T-helper 1 cell treated with Interleukin-12 subunit alpha and Interleukin-12 subunit beta and Interleukin-4 antibody, amounts not matched to agents 30 ng/mL and 1 ng/mL, for 36 hours (primary cell): ENCODE measurements around the gene NFATC2IP. TPM values are rescaled to one million over a fixed set of nuclear protein-coding genes. Genes with fewer than 3 reads are reported as not detected.

ENCODE experiments used
- intact Hi-C: fragments of 100-400 bp; cut with micrococcal nuclease; formaldehyde crosslinking; loops from one replicate; pipeline ENCODE4 v1.15.1; 2024
- total RNA-seq: library from RNA; stranded (reverse); gene quantifications from 2 replicates; pipeline ENCODE4 v1.2.3, GENCODE V29; 2022

The NFATC2IP gene
- total RNA-seq, result 122 and 130 TPM in 2 replicates

- intact Hi-C loops, result loop anchor here (1.0 to 5.0 kb wide), 8 partner anchors 15 to 127 kb away; partner anchors contain the start of genes LAT, RABEP2, SH2B1 and SPNS1
Measured at GRCh38 chr16:28950648-28951409, at the start of gene NFATC2IP. Gene NFATC2IP, plus strand, starts transcription at chr16:28950937. Its CDS starts 75 bp downstream, at chr16:28951012.

DNA sequence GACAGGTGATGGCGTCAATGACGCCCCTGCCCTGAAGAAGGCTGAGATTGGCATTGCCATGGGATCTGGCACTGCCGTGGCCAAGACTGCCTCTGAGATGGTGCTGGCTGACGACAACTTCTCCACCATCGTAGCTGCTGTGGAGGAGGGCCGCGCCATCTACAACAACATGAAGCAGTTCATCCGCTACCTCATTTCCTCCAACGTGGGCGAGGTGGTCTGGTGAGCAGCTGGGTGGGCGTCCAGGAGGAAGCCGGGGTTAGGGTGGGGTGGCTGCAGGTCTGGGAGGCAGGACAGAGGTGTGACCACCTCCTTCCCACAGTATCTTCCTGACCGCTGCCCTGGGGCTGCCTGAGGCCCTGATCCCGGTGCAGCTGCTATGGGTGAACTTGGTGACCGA lies 48.9 kb upstream of the NFATC2IP start:
- intact Hi-C loops, result no loop called here

GRCh38 chr16:28902909-28903308 lies 47.8 kb upstream of the NFATC2IP start:
- intact Hi-C loops, result no loop called here

- intact Hi-C loops, result no loop called here
Measured at GRCh38 chr16:28903344-28904042, 47.2 kb upstream of the NFATC2IP start.

DNA sequence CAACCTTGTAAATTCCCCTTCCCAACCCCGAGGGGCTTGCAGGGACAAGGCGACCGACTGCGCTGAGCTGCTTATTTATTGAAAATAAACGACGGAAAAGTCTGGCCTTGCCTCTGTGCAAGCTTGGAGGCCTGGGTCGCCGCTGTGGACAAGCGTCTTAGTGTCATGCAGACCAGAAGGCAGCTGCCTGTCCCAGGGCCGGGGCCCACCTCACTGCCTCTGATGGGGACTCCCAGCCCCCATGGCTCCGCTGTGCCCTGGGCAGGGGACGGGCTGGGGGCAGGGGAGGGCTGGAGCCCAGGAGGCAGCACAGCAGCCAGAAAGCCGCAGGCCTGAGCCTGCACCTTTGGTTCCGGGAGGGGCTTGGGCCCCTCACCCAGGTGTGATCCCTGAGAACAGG lies 46.4 kb upstream of the NFATC2IP start:
- intact Hi-C loops, result no loop called here

DNA sequence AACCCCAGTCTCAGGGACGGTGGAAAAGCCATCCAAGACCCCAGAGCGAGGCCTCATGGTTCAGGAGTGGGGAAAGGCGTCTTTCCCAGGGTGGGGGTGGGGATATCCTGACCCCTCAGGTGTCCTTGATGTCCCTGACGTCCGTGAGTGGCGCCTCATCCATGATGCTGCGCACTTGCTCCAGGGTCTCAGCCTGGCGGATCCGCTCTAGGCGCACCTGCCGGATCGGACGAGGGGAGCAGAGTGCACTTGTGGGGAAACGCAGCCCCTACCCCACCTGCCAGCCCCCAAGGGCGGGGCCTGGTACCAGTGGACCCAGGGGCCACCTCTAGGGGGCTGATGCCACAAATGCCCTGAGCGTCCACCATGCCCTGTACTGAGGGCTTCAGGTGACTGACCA lies 45.9 kb upstream of the NFATC2IP start:
- intact Hi-C loops, result no loop called here

GRCh38 chr16:28905229-28905754 lies 45.4 kb upstream of the NFATC2IP start:
- intact Hi-C loops, result no loop called here

GRCh38 chr16:28905800-28906372 lies 44.9 kb upstream of the NFATC2IP start:
- intact Hi-C loops, result no loop called here

- intact Hi-C loops, result no loop called here
Measured at GRCh38 chr16:28910086-28911031, 40.4 kb upstream of the NFATC2IP start.

DNA sequence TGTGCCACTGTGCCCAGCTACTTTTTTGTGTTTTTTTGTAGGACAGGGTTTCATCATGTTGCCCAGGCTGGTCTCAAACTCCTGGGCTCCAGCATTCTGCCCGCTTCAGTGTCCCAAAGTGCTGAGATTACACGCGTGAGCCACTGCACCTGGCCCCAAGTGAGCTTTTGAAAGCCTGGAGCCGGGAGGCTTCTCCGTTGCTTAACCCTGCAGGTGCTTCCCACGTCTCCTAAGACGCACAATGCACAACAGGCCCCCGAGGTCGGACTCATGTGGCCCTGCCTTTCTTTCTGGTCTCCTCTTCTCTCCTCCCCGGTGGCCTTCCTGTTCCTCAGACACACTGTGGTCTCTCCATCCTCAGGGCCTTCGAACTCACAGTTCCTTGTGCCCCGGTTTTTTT lies 38.2 kb upstream of the NFATC2IP start:
- intact Hi-C loops, result no loop called here

DNA sequence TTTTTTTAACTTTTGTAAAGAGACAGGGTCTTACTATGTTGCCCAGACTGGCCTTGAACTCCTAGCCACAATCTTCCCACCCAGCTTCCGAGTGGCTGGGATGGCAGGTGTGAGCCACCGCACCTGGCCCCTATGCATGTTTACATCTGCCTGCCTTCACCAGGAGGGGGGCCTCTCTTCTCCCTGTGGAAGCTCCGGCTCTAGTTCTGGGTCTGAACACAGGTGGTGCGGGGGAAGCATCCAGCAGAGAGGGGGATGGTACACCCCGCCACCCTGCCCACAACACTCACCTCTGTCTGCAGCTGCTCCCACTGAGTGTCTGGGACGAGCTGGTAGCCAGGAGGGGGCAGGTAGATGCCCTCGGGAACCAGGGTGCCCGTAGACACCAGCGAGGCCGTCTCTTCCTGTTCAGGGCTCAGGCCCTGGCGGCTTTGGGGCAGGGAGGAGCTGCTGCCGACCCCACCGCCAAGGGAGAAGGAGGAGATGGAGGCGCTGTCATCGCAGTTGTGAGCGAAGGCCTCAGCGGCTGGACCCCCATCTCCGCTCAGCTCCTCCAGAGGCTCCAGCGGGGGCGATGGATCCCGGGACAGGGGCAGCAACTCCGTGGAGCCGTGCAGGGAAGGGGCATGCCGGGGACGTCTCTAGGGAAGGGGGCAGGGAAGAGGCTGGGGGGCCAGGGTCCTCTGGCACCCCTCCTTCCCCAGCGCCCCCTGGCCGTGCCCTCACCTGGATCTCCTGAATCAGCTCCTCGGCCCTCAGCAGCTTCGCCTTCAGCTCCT lies 36.6 kb upstream of the NFATC2IP start:
- intact Hi-C loops, result no loop called here

DNA sequence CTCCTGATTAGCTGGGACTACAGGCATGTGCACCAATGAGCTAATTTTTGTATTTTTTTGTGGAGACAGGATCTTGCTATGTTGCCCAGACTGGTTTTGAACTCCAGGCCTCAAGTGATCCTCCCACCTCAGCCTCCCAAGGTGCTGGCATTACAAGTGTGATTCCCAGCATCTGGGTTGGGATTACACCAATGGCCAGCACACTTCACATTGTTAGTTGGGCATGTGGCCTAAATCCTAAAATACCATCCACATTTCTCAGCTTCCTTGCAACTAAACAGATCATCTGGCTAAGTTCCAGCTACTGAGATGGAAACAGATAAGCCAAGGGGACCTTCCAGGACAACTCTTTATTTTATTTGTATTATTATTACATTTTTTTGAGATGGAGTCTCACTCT lies 35.6 kb upstream of the NFATC2IP start:
- intact Hi-C loops, result no loop called here

DNA sequence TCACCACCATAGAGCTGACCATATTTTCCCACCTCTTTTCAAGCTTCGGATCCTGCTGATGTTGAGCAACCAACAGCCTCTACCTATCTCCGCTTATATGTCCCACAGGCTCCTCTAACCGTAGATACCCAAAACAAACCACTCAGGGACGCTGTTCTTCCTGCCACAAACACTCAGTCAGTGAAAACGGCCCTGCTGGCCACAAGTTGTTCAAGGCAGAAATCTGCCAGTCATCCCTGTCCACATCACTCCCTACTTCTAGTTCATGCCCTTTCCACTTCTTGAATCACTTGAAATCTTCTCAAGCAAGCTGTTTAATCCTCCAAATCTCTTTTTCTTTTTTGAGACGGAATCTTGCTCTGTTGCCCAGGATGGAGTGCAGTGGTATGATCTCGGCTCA lies 33.6 kb upstream of the NFATC2IP start:
- intact Hi-C loops, result no loop called here

DNA sequence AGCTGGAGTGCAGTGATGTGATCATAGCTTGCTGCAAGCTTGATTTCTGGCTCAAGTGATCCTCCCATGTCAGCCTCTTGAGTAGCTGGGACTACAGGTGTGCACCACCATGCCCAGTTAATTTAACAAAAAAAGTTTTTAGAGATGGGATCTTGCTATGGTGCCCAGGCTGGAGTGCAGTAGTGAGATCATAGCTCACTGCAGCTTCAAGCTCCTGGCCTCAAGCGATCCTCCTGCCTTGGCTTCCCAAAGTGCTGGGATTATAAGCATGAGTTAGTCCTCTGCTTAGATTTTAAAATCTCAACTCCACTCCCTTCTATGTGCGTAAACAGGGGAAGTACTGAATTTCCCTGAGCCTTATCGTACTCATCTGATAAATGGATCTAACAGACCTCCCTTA lies 32.0 kb upstream of the NFATC2IP start:
- intact Hi-C loops, result no loop called here

DNA sequence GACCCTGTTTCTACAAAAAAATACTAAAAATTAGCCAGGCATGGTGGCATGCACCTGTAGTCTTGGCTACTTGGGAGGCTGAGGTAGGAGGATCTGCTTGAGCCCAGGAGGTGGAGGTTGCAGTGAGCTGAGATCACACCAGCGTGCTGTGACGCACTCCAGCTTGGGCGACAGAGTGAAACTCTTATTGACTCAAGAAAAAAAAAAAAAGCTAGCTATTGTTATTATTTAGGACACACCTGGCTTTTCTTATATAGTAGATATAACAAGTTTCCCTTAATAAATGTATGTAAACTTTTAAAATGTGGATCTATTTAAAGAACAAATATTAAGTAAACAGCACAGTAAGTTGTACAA lies 27.5 kb upstream of the NFATC2IP start:
- intact Hi-C loops, result loop anchor here (5.0 kb wide), 1 partner anchor 631 kb away; the partner anchor contains the start of gene SBK1

DNA sequence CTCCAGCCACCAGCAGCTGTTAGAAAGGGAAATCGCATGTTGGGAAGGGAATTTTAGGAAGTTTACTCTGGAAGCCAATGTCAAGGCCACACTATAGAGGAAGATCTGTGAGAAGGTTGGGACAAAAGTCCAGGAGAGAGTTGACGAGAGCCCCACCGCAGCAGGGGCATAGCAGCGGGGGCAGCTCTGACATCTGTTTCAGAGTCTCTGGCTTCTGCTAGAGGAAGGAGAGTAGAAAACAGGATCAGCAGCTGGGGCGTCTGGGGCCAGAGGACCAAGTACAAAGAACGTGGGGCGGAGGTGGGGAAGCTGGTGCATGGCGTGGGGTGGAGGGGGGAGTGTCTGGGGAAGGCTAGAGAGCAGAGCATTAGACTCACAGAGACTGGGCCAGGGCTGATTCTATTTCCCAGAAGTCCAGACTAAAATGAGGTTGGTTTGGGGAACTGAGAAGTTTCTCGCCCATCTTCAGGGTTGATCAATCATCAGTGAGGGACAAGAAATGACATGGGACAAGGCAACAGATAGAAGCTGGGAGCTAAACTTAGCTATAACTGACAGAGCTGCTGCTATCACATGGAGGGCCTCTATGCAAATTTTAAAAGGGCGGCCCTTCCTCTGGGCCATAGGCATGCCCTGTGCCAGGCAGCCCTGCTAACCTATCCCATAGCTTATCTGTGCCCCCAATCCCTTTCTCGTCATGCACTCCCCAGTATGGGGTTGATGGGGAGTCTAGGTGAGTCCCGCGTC lies 26.9 kb upstream of the NFATC2IP start:
- intact Hi-C loops, result loop anchor here (1.0 to 5.0 kb wide), 2 partner anchors 79 to 632 kb away; partner anchors contain the start of gene SBK1

GRCh38 chr16:28924399-28924761 lies 26.4 kb upstream of the NFATC2IP start:
- intact Hi-C loops, result loop anchor here (1.0 to 5.0 kb wide), 2 partner anchors 79 to 632 kb away; partner anchors contain the start of gene SBK1

- intact Hi-C loops, result loop anchor here (1.0 to 5.0 kb wide), 8 partner anchors 11 to 633 kb away; partner anchors contain the start of genes NFATC2IP, SBK1 and SPNS1
Measured at GRCh38 chr16:28924762-28925385, 25.9 kb upstream of the NFATC2IP start, which contains the start of gene RABEP2. Gene RABEP2, minus strand, starts transcription at chr16:28925238. Its CDS starts 75 bp downstream, at chr16:28925163.
